ENCODE data around the gene CCDC74A.
"Not testable (repeated sequence)": the region's sequence is repeated elsewhere in the genome, so short reads cannot be mapped to it uniquely, and the experiment has no call there.

Gene CCDC74A

DNA sequence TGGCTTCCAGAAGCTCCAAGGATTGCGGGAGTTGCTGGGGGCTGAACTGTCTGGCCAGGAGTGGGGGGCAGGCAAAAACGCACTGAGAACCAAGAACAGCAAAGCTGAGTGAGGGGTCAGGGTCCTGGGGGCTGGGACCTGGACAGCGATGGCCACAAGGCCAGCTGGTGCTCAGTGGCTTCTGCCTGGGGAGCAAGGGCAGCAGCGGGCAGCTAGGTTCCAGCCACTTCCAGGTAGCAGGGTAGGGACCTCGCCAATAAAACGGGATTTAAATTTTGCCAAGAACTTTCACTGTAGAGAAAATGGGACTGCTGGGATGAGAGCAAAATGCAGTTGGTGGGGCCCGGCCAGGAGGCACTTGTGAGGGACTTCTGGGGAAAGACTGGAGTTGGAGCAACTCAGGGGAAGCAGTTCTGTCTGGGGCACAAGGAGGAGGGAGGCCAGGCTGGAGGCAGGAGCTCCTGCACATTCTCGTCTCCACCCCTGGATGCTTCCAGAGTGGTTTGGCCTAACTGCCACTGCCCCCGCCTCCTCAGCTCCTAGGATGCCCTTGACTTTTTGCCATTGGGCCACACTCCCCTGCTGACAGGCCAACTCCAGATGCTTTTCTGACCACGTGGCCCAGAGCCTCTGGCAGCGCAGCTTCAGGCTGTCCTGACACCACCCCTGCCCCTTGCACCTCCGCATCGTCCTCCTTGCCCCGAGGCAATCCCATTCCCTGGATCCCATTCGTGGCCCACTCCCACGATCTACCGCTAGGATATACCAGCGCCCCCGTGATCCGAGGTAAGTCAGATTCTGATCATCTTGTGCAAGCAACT is 5.5 kb upstream of the CCDC74A start:
- H3K27ac ChIP-seq: peak overlapping the region; percentile 60
- TF ChIP-seq, protein P1, sequence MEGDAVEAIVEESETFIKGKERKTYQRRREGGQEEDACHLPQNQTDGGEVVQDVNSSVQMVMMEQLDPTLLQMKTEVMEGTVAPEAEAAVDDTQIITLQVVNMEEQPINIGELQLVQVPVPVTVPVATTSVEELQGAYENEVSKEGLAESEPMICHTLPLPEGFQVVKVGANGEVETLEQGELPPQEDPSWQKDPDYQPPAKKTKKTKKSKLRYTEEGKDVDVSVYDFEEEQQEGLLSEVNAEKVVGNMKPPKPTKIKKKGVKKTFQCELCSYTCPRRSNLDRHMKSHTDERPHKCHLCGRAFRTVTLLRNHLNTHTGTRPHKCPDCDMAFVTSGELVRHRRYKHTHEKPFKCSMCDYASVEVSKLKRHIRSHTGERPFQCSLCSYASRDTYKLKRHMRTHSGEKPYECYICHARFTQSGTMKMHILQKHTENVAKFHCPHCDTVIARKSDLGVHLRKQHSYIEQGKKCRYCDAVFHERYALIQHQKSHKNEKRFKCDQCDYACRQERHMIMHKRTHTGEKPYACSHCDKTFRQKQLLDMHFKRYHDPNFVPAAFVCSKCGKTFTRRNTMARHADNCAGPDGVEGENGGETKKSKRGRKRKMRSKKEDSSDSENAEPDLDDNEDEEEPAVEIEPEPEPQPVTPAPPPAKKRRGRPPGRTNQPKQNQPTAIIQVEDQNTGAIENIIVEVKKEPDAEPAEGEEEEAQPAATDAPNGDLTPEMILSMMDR (IDR thresholded peaks at IDR 0.05): no peak
- no peak for TF ChIP-seq ZFX (IDR thresholded peaks at IDR 0.05; ENCODE audit: borderline replicate concordance)

- H3K27ac ChIP-seq: peak overlapping the region; percentile 60
Measured at GRCh38 chr2:131525256-131525655, 2.4 kb upstream of the CCDC74A start.

DNA sequence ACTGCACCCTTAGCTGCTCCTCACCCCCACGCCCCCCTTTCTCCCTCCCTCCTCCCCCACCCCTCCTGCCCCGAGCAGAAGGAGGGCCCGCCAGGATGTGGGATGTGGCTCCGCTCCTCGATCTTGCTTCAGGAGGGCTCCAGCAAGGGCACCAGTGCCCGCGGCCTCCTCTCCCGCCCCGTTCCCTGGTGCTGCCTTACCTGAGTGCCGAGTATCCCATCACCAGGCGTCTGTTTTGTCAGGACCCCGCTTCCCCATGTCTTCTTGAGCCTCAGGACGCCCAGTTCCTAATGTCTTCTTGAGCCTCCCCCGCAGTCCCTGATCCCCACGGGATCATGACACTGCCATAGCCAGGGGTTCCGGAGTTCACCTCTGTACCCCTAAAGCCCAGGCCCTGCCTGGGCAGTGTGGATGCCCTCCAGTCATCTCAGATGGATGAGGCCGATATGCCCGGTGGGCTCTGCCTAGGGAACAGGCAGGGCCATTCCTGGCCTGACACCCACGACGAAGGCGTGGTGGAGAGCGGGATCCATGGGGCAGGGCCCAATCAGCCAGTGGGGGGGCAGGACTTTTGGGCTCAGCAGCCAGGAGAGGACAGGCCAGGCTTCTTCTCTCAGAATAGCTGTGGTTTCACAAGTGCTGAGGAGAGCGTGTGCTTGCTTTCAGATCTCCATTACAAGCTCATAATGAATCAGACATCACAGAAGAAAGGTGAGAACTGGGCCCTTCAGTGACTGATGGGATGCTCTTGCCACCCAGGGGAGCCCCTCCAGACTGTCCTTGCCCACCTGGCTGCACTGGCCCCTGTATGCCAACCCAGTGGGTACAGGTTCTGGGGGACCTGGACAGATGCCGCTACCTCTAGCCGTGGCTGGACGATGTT is 1.5 kb downstream of the CCDC74A start:
- H3K27ac ChIP-seq: peak overlapping the region; percentile 25; the same call in 1 of the 2 replicates

DNA sequence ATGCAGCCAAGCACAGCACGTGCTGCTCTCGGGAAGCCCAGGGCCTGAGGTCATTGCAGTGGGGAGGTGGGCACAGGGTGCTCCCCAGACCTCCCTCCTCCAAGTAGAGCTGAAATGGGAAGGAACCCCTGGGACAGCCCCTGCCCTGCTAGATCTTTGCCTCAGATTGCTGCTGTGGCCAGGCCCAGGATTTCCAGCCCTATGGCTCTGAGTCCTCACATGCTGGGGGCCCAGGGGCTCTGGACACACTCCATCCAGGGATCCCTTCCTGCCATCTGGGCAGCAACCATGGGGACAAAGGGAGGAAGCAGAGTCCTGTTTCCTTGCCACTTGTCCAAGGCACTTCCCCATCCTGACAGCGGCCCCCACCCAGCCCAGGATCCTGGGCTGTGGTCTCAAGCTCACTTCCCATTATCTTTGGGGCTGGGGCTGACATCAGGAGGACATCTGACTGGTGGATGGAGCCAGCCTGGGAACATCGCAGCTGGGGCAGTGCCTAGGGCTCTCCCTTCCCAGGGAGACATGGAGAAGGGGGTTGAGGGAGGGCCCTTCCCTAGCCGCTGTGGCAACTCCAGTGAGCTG is 2.3 kb downstream of the CCDC74A start:
- H3K27ac ChIP-seq: not testable (repeated sequence)

- not testable (repeated sequence) for H3K27ac ChIP-seq
Measured at GRCh38 chr2:131530626-131531344, 3.1 kb downstream of the CCDC74A start.

GRCh38 chr2:131531547-131532185 is 4.0 kb downstream of the CCDC74A start:
- not testable (repeated sequence) for H3K27ac ChIP-seq

GRCh38 chr2:131532723-131533608 is 5.3 kb downstream of the CCDC74A start:
- not testable (repeated sequence) for H3K27ac ChIP-seq

- not testable (repeated sequence) for H3K27ac ChIP-seq
Measured at GRCh38 chr2:131533609-131534316, 6.1 kb downstream of the CCDC74A start.

DNA sequence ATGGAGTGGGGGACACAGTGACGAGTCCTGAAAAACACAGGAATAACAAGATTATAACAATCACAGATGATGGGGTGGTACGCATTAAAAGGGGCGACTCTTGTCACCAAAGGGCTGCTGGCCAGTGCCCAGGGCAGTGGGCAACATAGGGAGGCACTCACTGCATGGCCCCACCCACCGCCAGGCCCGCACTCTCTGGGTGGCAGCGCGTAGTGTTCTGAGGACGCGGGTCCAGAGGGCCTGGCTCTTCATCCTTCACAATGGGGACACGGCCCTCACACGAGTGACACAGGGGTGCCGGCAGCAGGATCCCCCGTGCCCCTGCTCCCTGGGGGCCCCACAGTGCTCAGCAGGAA is 6.6 kb downstream of the CCDC74A start:
- not testable (repeated sequence) for H3K27ac ChIP-seq

- not testable (repeated sequence) for H3K27ac ChIP-seq
Measured at GRCh38 chr2:131534965-131535364, 7.3 kb downstream of the CCDC74A start.

- H3K27ac ChIP-seq: no peak overlapping the region
- TF ChIP-seq ZFX (IDR thresholded peaks at IDR 0.05; ENCODE audit: borderline replicate concordance): no peak
- TF ChIP-seq, protein P1 (IDR thresholded peaks at IDR 0.05): no peak
Measured at GRCh38 chr2:131535526-131535925, 7.8 kb downstream of the CCDC74A start.

- not testable (repeated sequence) for H3K27ac ChIP-seq
Measured at GRCh38 chr2:131535951-131536826, 8.5 kb downstream of the CCDC74A start.

- H3K27ac ChIP-seq: not testable (repeated sequence)
Measured at GRCh38 chr2:131536841-131537240, 9.2 kb downstream of the CCDC74A start.

DNA sequence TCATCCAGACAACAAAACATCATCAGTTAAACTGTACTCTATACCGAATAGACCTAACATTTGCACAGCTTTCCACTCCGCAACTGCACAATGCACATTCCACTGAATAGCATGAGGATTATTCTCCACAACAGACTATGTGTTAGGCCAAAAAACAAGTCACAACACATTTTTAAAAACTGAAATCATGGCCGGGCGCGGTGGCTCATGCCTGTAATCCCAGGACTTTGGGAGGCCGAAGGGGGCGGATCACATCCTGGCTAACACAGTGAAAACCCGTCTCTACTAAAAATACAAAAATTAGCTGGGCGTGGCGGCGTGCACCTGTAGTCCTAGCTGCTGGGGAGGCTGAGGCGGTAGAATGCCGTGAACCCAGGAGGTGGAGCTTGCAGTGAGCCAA is 11.2 kb downstream of the CCDC74A start:
- H3K27ac ChIP-seq: not testable (repeated sequence)
